ENCODE measurements around the gene ZNF750. TPM values are rescaled to one million over a fixed set of nuclear protein-coding genes. Genes with fewer than 3 reads are reported as not detected.

Gene ZNF750
- total RNA-seq, 3 donors from 2014 or later, result not detected

GRCh38 chr17:82837586-82838320 lies 2.1 kb downstream of the ZNF750 start:
- no peaks in the 10 kb centered on the region for H3K27me3 Mint-ChIP-seq (ENCODE audit: low read depth)
- no peaks in the 10 kb centered on the region for H3K4me1 Mint-ChIP-seq (ENCODE audit: low read depth)
- H3K9me3 Mint-ChIP-seq, result no peaks in the 10 kb centered on the region
- no peak for ATAC-seq
- peaks cover 9% of the 10 kb centered on the region for H3K36me3 Mint-ChIP-seq (ENCODE audit: insufficient read depth)
- no peak overlapping the region for H3K4me3 Mint-ChIP-seq
- no peak for DNase-seq

GRCh38 chr17:82836823-82837357 lies 2.9 kb downstream of the ZNF750 start:
- peaks cover 5% of the 10 kb centered on the region for H3K36me3 Mint-ChIP-seq (ENCODE audit: insufficient read depth)
- no peaks in the 10 kb centered on the region for H3K27me3 Mint-ChIP-seq (ENCODE audit: low read depth)
- ATAC-seq (no peak), DNase-seq (no peak)
- H3K9me3 Mint-ChIP-seq, result no peaks in the 10 kb centered on the region
- no peaks in the 10 kb centered on the region for H3K4me1 Mint-ChIP-seq (ENCODE audit: low read depth)
- no peak overlapping the region for H3K4me3 Mint-ChIP-seq

- Mint-ChIP-seq H3K9me3 (no peaks in the 10 kb centered on the region), H3K4me3 (no peak overlapping the region)
Observed at GRCh38 chr17:82835766-82836512, 3.9 kb downstream of the ZNF750 start.

GRCh38 chr17:82835122-82835521 lies 4.7 kb downstream of the ZNF750 start:
- no peak overlapping the region for H3K4me3 Mint-ChIP-seq
- peaks cover 11% of the 10 kb centered on the region for H3K36me3 Mint-ChIP-seq (ENCODE audit: insufficient read depth)
- no peak for DNase-seq
- H3K9me3 Mint-ChIP-seq, result no peaks in the 10 kb centered on the region
- H3K27me3 Mint-ChIP-seq (ENCODE audit: low read depth), result no peaks in the 10 kb centered on the region
- no peak for ATAC-seq
- H3K4me1 Mint-ChIP-seq (ENCODE audit: low read depth), result no peaks in the 10 kb centered on the region

More at GRCh38 chr17:82835766-82836512, 3.9 kb downstream of the ZNF750 start:
- ATAC-seq (no peak), DNase-seq (no peak)
- H3K36me3 Mint-ChIP-seq (ENCODE audit: insufficient read depth), result peaks cover 11% of the 10 kb centered on the region
- H3K27me3 Mint-ChIP-seq (ENCODE audit: low read depth), result no peaks in the 10 kb centered on the region
- no peaks in the 10 kb centered on the region for H3K4me1 Mint-ChIP-seq (ENCODE audit: low read depth)

- no peaks in the 10 kb centered on the region for H3K9me3 Mint-ChIP-seq
- H3K4me1 Mint-ChIP-seq (ENCODE audit: low read depth), result no peaks in the 10 kb centered on the region
- ATAC-seq (no peak), DNase-seq (no peak)
- peaks cover 25% of the 10 kb centered on the region for H3K36me3 Mint-ChIP-seq (ENCODE audit: insufficient read depth)
- no peak overlapping the region for H3K4me3 Mint-ChIP-seq
- H3K27me3 Mint-ChIP-seq (ENCODE audit: low read depth), result no peaks in the 10 kb centered on the region
Observed at GRCh38 chr17:82832881-82833475, 6.8 kb downstream of the ZNF750 start.

GRCh38 chr17:82832411-82832810 lies 7.4 kb downstream of the ZNF750 start:
- DNase-seq, result no peak

GRCh38 chr17:82831818-82832200 lies 8.0 kb downstream of the ZNF750 start:
- Mint-ChIP-seq H3K4me1 (ENCODE audit: low read depth) (no peaks in the 10 kb centered on the region), H3K27me3 (ENCODE audit: low read depth) (no peaks in the 10 kb centered on the region), H3K4me3 (no peak overlapping the region), H3K9me3 (no peaks in the 10 kb centered on the region), H3K36me3 (ENCODE audit: insufficient read depth) (peaks cover 25% of the 10 kb centered on the region)
- ATAC-seq, result no peak
- no peak for DNase-seq

More at GRCh38 chr17:82832411-82832810, 7.4 kb downstream of the ZNF750 start:
- no peak for ATAC-seq
- Mint-ChIP-seq H3K4me1 (ENCODE audit: low read depth) (no peaks in the 10 kb centered on the region), H3K36me3 (ENCODE audit: insufficient read depth) (peaks cover 28% of the 10 kb centered on the region), H3K4me3 (no peak overlapping the region), H3K9me3 (no peaks in the 10 kb centered on the region), H3K27me3 (ENCODE audit: low read depth) (no peaks in the 10 kb centered on the region)

- Mint-ChIP-seq H3K36me3 (ENCODE audit: insufficient read depth) (peaks cover 25% of the 10 kb centered on the region), H3K4me3 (no peak overlapping the region), H3K9me3 (no peaks in the 10 kb centered on the region), H3K27me3 (ENCODE audit: low read depth) (no peaks in the 10 kb centered on the region), H3K4me1 (ENCODE audit: low read depth) (no peaks in the 10 kb centered on the region)
- ATAC-seq, result no peak
- no peak for DNase-seq
Observed at GRCh38 chr17:82831041-82831817, 8.6 kb downstream of the ZNF750 start.

- peaks cover 25% of the 10 kb centered on the region for H3K36me3 Mint-ChIP-seq (ENCODE audit: insufficient read depth)
- DNase-seq (no peak), ATAC-seq (no peak)
- no peaks in the 10 kb centered on the region for H3K4me1 Mint-ChIP-seq (ENCODE audit: low read depth)
- no peaks in the 10 kb centered on the region for H3K27me3 Mint-ChIP-seq (ENCODE audit: low read depth)
- no peaks in the 10 kb centered on the region for H3K9me3 Mint-ChIP-seq
- H3K4me3 Mint-ChIP-seq, result no peak overlapping the region
Observed at GRCh38 chr17:82830249-82830661, 9.6 kb downstream of the ZNF750 start.

- no peak overlapping the region for H3K4me3 Mint-ChIP-seq
- ATAC-seq (no peak), DNase-seq (no peak)
- H3K9me3 Mint-ChIP-seq, result no peaks in the 10 kb centered on the region
- H3K27me3 Mint-ChIP-seq (ENCODE audit: low read depth), result no peaks in the 10 kb centered on the region
- H3K36me3 Mint-ChIP-seq (ENCODE audit: insufficient read depth), result peaks cover 25% of the 10 kb centered on the region
- H3K4me1 Mint-ChIP-seq (ENCODE audit: low read depth), result no peaks in the 10 kb centered on the region
Observed at GRCh38 chr17:82828875-82829487, 10.8 kb downstream of the ZNF750 start.

- H3K4me3 Mint-ChIP-seq, result no peak overlapping the region
- H3K4me1 Mint-ChIP-seq (ENCODE audit: low read depth), result no peaks in the 10 kb centered on the region
- no peaks in the 10 kb centered on the region for H3K27me3 Mint-ChIP-seq (ENCODE audit: low read depth)
- ATAC-seq, result no peak
- H3K36me3 Mint-ChIP-seq (ENCODE audit: insufficient read depth), result peaks cover 31% of the 10 kb centered on the region
- no peak for DNase-seq
- H3K9me3 Mint-ChIP-seq, result no peaks in the 10 kb centered on the region
Observed at GRCh38 chr17:82826956-82827355, 12.9 kb downstream of the ZNF750 start.

GRCh38 chr17:82826211-82826610 lies 13.6 kb downstream of the ZNF750 start:
- Mint-ChIP-seq H3K4me3 (no peak overlapping the region), H3K27me3 (ENCODE audit: low read depth) (no peaks in the 10 kb centered on the region), H3K4me1 (ENCODE audit: low read depth) (no peaks in the 10 kb centered on the region), H3K9me3 (no peaks in the 10 kb centered on the region), H3K36me3 (ENCODE audit: insufficient read depth) (peaks cover 26% of the 10 kb centered on the region)
- DNase-seq, result no peak
- ATAC-seq, result no peak

GRCh38 chr17:82825540-82826124 lies 14.2 kb downstream of the ZNF750 start:
- Mint-ChIP-seq H3K4me3 (no peak overlapping the region), H3K36me3 (ENCODE audit: insufficient read depth) (peaks cover 30% of the 10 kb centered on the region), H3K9me3 (no peaks in the 10 kb centered on the region), H3K4me1 (ENCODE audit: low read depth) (no peaks in the 10 kb centered on the region), H3K27me3 (ENCODE audit: low read depth) (no peaks in the 10 kb centered on the region)
- no peak for ATAC-seq
- DNase-seq, result no peak
